Loucy (cell line): ENCODE data around the gene SNRNP48.

ENCODE experiments used
- H2AFZ ChIP-seq: fragments of 200-600 bp; sonication (generic); 2 replicates; pipeline ENCODE4 v1.6.0; 2016; ENCODE audit warnings: antibody characterized with exemption, mild to moderate bottlenecking, low read length, moderate library complexity
- H3F3A ChIP-seq: fragments of 200-600 bp; 2 replicates; pipeline ENCODE4 v1.6.0; 2016; ENCODE audit warnings: antibody characterized with exemption, low read depth, mild to moderate bottlenecking
- H3K27me3 ChIP-seq: fragments of 200-600 bp; sonication (generic); 2 replicates; pipeline ENCODE4 v1.6.1; 2014; ENCODE audit warnings: low read length, mild to moderate bottlenecking; ENCODE audit not compliant: insufficient read depth, poor library complexity, severe bottlenecking
- H3K36me3 ChIP-seq: fragments of 200-600 bp; sonication (generic); 2 replicates; pipeline ENCODE4 v1.6.1; 2016; ENCODE audit warnings: low read length; ENCODE audit not compliant: insufficient read depth
- H3K4me1 ChIP-seq: fragments of 200-600 bp; sonication (generic); 2 replicates; pipeline ENCODE4 v1.5.1; 2014; ENCODE audit warnings: low read length, mild to moderate bottlenecking; ENCODE audit not compliant: insufficient read depth, poor library complexity, severe bottlenecking
- H3K4me2 ChIP-seq: fragments of 200-600 bp; sonication (generic); 2 replicates; pipeline ENCODE4 v1.6.0; 2014; ENCODE audit warnings: antibody characterized with exemption, low read length, low read depth, mild to moderate bottlenecking; ENCODE audit not compliant: poor library complexity, severe bottlenecking
- H3K4me3 ChIP-seq: fragments of 200-600 bp; sonication (generic); 2 replicates; pipeline ENCODE4 v1.5.1; 2014; ENCODE audit warnings: low read length, mild to moderate bottlenecking, mixed read lengths; ENCODE audit not compliant: poor library complexity, severe bottlenecking
- H3K79me2 ChIP-seq: fragments of 200-600 bp; sonication (generic); 2 replicates; pipeline ENCODE4 v1.6.1; 2014; ENCODE audit warnings: low read length; ENCODE audit not compliant: insufficient read depth
- H3K9ac ChIP-seq: fragments of 200-600 bp; sonication (generic); 2 replicates; pipeline ENCODE4 v1.6.0; 2014; ENCODE audit warnings: mild to moderate bottlenecking, low read depth, low read length, moderate library complexity; ENCODE audit not compliant: poor library complexity, severe bottlenecking
- H3K9me2 ChIP-seq: fragments of 200-600 bp; sonication (generic); replicated peaks from 2 replicates; pipeline ENCODE4 v1.6.1; 2016; ENCODE audit warnings: low read depth, low read length, mixed read lengths
- H3K9me3 ChIP-seq: fragments of 200-600 bp; sonication (generic); 2 replicates; pipeline ENCODE4 v1.6.1; 2014; ENCODE audit warnings: mild to moderate bottlenecking, antibody characterized with exemption, low read length, low read depth; ENCODE audit not compliant: insufficient read depth
- H4K20me1 ChIP-seq: fragments of 200-600 bp; sonication (generic); 2 replicates; pipeline ENCODE4 v1.6.0; 2014; ENCODE audit warnings: antibody characterized with exemption, low read length, mild to moderate bottlenecking; ENCODE audit not compliant: insufficient read depth, poor library complexity, severe bottlenecking
- CTCF ChIP-seq: fragments of 200-600 bp; sonication (generic); conservative IDR thresholded peaks from 2 replicates; pipeline ENCODE4 v1.5.1; 2014; ENCODE audit warnings: mild to moderate bottlenecking, antibody characterized with exemption, low read length
- EZH2phosphoT487 ChIP-seq: fragments of 200-600 bp; IDR thresholded peaks from 2 replicates; pipeline ENCODE4 v1.6.1; 2018; ENCODE audit warnings: antibody characterized with exemption, mild to moderate bottlenecking, moderate library complexity, borderline replicate concordance

SNRNP48 gene

GRCh38 chr6:7624796-7625710, 35.1 kb downstream of the SNRNP48 start:
- H3K27me3 ChIP-seq, result no peaks in the 10 kb centered on the region
- H3K79me2 ChIP-seq, result no peaks in the 10 kb centered on the region
- no peak overlapping the region for H3K9ac ChIP-seq

GRCh38 chr6:7628479-7628878, 38.5 kb downstream of the SNRNP48 start:
- Histone ChIP-seq H4K20me1 (no peaks in the 10 kb centered on the region), H3K9me3 (no peaks in the 10 kb centered on the region), H3K79me2 (no peaks in the 10 kb centered on the region), H3K4me1 (no peaks in the 10 kb centered on the region), H3K4me3 (no peak overlapping the region), H3K36me3 (no peaks in the 10 kb centered on the region), H3K9me2 (no peaks in the 10 kb centered on the region), H3K4me2 (no peak overlapping the region), H2AFZ (no peak overlapping the region), H3F3A (no peaks in the 10 kb centered on the region), H3K9ac (no peak overlapping the region), H3K27me3 (no peaks in the 10 kb centered on the region)
- TF ChIP-seq EZH2phosphoT487 (no peak), CTCF (no peak)

More at GRCh38 chr6:7624796-7625710, 35.1 kb downstream of the SNRNP48 start:
- no peak overlapping the region for H3K4me2 ChIP-seq
- no peaks in the 10 kb centered on the region for H3K4me1 ChIP-seq
- no peaks in the 10 kb centered on the region for H3K9me3 ChIP-seq
- H2AFZ ChIP-seq, result no peak overlapping the region
- TF ChIP-seq EZH2phosphoT487, result no peak
- TF ChIP-seq CTCF, result no peak; the same call in 1 of the 2 replicates
- no peaks in the 10 kb centered on the region for H4K20me1 ChIP-seq
- H3K4me3 ChIP-seq, result no peak overlapping the region
- H3K36me3 ChIP-seq, result no peaks in the 10 kb centered on the region
- H3F3A ChIP-seq, result no peaks in the 10 kb centered on the region
- no peaks in the 10 kb centered on the region for H3K9me2 ChIP-seq

GRCh38 chr6:7628909-7629308, 38.9 kb downstream of the SNRNP48 start:
- H3K9me3 ChIP-seq, result no peaks in the 10 kb centered on the region
- H4K20me1 ChIP-seq, result no peaks in the 10 kb centered on the region
- no peaks in the 10 kb centered on the region for H3K4me1 ChIP-seq
- TF ChIP-seq EZH2phosphoT487 (no peak), CTCF (no peak)
- H3F3A ChIP-seq, result no peaks in the 10 kb centered on the region
- no peaks in the 10 kb centered on the region for H3K9me2 ChIP-seq
- no peak overlapping the region for H3K4me2 ChIP-seq
- H3K4me3 ChIP-seq, result no peak overlapping the region
- H2AFZ ChIP-seq, result no peak overlapping the region
- H3K36me3 ChIP-seq, result no peaks in the 10 kb centered on the region
- H3K9ac ChIP-seq, result no peak overlapping the region
- H3K27me3 ChIP-seq, result no peaks in the 10 kb centered on the region
- no peaks in the 10 kb centered on the region for H3K79me2 ChIP-seq
